Myocyte (in vitro differentiated cells): Measurements from ENCODE around the gene SERTM2. TPM values are rescaled to one million over a fixed set of nuclear protein-coding genes. Genes with fewer than 3 reads are reported as not detected.

Experiments used
- DNase-seq: peaks from one replicate; pipeline ENCODE4 v3.0.0-alpha.2; 2012; ENCODE audit warnings: low read depth
- total RNA-seq: library from RNA; depleted of rRNA; stranded (reverse); fragments of >200 nt; gene quantifications from 2 replicates; pipeline ENCODE4 v1.2.3, GENCODE V29; 2014

SERTM2 gene
- total RNA-seq, 1 donor from 2014 or later, result not detected

DNA sequence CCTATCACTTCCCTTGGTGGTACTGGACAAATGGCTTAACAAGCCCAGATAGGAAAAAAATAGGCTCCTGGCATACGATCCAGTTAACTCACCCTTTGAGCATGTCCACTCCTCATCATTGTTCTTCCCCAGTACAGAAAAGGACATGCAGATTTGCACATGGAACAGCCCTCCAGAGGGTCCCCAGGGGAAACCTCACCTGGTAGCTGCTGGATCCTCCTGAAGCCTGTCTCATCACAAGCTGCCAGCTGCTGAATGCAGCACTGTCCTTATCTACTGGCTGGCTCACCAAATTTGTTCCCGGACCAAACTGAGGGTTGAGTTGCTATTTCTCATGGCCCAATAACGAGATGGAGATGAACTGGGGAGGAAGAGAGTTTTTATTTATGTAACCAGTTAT, 49.4 kb downstream of the SERTM2 start:
- no peak for DNase-seq

DNA sequence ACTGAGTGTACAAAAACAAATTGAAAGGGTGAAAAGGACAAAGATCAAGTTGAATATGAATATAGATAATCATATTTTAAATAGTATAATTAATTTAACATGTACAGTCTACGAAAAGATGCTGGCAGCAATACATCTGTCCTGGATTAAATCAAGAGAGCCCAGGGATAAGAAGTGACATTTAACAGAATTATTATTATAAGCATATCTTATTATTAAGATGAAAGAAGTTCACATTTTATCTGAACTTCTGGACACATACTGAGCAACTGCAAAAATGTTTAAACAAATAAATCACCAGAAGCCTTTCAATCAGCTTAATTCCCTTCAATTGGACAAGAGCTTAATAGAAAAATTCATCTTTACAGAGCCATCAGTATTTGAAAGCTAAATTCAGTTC, 50.4 kb downstream of the SERTM2 start:
- DNase-seq, result no peak

DNA sequence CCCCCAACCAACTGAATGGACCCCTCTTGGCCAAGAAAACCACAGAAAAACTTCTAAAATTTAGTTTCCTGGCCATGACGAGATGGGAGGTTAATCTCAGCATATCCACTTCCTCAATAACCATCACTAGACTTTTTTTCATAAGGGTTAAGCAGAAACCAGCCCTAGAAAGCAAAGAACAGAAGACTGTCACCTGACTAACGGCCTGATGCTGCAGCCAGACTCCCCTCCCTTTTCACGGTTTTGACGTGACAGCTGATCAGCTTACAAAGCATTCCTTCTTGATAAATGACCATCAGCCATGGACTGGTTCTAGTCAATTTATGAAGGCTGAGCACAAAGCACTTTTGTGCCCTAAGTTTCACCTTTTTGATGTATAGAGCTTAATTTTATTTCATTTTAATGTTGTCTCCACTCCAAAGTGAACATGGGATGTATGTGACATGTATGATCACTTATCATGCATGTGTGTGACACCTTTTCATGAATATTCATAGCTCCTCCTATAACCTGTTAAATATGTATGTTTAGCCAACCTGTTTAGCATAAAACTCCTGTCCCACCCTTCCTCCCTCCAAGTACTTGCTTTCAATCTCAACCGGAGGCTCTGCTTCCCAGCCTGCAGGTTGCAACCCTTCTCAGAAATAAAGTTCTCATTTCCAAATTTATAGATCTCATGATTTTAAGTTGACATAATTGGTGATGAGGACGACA, 56.3 kb downstream of the SERTM2 start:
- DNase-seq, result no peak

DNA sequence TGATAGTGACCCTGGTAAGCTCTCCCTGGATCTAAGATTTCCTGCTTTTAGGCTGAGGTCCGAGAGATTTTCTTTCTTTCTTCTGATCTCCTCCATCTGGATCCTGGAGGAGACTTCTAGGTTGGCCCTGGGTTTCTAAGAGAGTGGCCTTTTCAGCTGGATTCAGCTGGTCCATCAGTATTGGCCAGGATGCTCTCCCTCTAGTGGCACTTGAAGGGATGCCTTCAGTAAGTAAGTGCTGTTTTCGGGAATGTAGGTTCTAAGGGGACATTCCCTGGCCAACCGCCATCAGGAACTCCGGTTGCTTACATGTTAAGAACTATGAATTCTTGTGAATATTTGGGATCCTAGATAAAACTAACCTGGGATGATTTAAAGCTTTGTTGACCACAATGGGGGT, 56.9 kb downstream of the SERTM2 start:
- DNase-seq, result no peak

DNA sequence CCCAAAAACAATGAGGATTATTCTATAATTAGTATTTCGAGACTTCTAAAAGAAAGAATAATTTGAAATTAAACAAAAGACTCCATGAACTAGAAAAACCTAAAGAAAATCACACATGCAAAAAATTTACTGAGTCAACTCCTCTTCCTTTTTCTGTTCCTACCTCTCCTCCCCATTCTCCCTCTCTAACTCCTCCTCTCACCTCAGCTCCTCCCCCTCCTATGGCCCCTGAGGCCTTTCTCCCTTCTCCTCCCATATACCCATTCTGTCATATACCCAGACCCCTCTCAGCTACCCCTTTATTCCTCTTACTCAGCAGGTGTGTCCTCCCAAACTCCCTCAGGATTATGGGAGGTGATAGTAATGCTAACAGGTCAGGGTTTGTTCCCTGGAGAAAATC, 57.4 kb downstream of the SERTM2 start:
- no peak for DNase-seq

Other genes starting within 250 kb of the SERTM2 start
- 0.70 and 0.73 TPM in 2 replicates for gene CAPN6, start 241.2 kb upstream of the SERTM2 start, total RNA-seq
- gene DCX, start 99.5 kb upstream of the SERTM2 start, total RNA-seq, result not detected in 2 replicates
- gene ALG13, start 169.5 kb downstream of the SERTM2 start, total RNA-seq, result 15.7 and 24.2 TPM in 2 replicates